Loucy (cell line): ENCODE measurements around the gene TUBB2B.

Experiments
- EZH2phosphoT487 ChIP-seq: fragments of 200-600 bp; IDR thresholded peaks from 2 replicates; pipeline ENCODE4 v1.6.1; 2018; ENCODE audit warnings: antibody characterized with exemption, mild to moderate bottlenecking, moderate library complexity, borderline replicate concordance
- TF ChIP-seq, protein P1 (sequence below): fragments of 200-600 bp; sonication (generic); conservative IDR thresholded peaks from 2 replicates; pipeline ENCODE4 v1.5.1; 2014; ENCODE audit warnings: mild to moderate bottlenecking, antibody characterized with exemption, low read length

- TF ChIP-seq EZH2phosphoT487 = no peak
- TF ChIP-seq, protein P1, sequence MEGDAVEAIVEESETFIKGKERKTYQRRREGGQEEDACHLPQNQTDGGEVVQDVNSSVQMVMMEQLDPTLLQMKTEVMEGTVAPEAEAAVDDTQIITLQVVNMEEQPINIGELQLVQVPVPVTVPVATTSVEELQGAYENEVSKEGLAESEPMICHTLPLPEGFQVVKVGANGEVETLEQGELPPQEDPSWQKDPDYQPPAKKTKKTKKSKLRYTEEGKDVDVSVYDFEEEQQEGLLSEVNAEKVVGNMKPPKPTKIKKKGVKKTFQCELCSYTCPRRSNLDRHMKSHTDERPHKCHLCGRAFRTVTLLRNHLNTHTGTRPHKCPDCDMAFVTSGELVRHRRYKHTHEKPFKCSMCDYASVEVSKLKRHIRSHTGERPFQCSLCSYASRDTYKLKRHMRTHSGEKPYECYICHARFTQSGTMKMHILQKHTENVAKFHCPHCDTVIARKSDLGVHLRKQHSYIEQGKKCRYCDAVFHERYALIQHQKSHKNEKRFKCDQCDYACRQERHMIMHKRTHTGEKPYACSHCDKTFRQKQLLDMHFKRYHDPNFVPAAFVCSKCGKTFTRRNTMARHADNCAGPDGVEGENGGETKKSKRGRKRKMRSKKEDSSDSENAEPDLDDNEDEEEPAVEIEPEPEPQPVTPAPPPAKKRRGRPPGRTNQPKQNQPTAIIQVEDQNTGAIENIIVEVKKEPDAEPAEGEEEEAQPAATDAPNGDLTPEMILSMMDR = no peak
Observed at GRCh38 chr6:3261921-3262320, 34.5 kb upstream of the TUBB2B start.
